ENCODE data around the gene NELL1.

NELL1 gene

GRCh38 chr11:20632169-20632532 is 37.2 kb upstream of the NELL1 start:
- H3K27ac ChIP-seq (ENCODE audit: low read depth, low read length), result no peak overlapping the region
- no peak overlapping the region for H3K14ac ChIP-seq (ENCODE audit: low read length)
- no peak overlapping the region for H4K12ac ChIP-seq (ENCODE audit: low read depth, low read length)
- no peaks in the 10 kb centered on the region for H3K79me1 ChIP-seq (ENCODE audit: low read length)
- H3K9me3 ChIP-seq (ENCODE audit: insufficient read depth, low read depth, low read length), result no peaks in the 10 kb centered on the region
- no peaks in the 10 kb centered on the region for H3K27me3 ChIP-seq (ENCODE audit: insufficient read depth, low read length)
- no peaks in the 10 kb centered on the region for H3K79me2 ChIP-seq (ENCODE audit: control insufficient read depth, insufficient read depth, low read length, poor library complexity)
- H2BK5ac ChIP-seq (ENCODE audit: low read depth, low read length, poor library complexity), result no peak overlapping the region
- no peak overlapping the region for H3K4me2 ChIP-seq (ENCODE audit: low read length)
- H3K4me1 ChIP-seq (ENCODE audit: control insufficient read depth in 1 of 2, insufficient read depth in 2 of 2, low read length in 2 of 2), result peaks cover 0 to 3% of the 10 kb centered on the region in 2 experiments
- H2AK5ac ChIP-seq (ENCODE audit: low read length), result no peak overlapping the region
- H4K91ac ChIP-seq (ENCODE audit: low read depth, low read length), result no peak overlapping the region
- no peak overlapping the region for H2AFZ ChIP-seq (ENCODE audit: insufficient read depth, low read length, poor library complexity)
- no peak overlapping the region for H3K4me3 ChIP-seq (ENCODE audit: low read depth, low read length)
- no peak overlapping the region for H4K8ac ChIP-seq (ENCODE audit: low read depth, low read length)
- no peak overlapping the region for H2BK12ac ChIP-seq (ENCODE audit: low read length)
- H3K9ac ChIP-seq (ENCODE audit: low read length), result no peak overlapping the region
- DNase-seq, result no peak
- H3K18ac ChIP-seq (ENCODE audit: low read length), result no peak overlapping the region
- no peak overlapping the region for H2BK120ac ChIP-seq (ENCODE audit: insufficient read depth, low read length, poor library complexity)
- H3K36me3 ChIP-seq (ENCODE audit: control insufficient read depth in 1 of 2, insufficient read depth in 2 of 2, low read length in 2 of 2), result no peaks in the 10 kb centered on the region
- no peak overlapping the region for H3K4ac ChIP-seq (ENCODE audit: low read depth, low read length)
- no CpG with 5 or more reads among the region's 1 CpG for WGBS (ENCODE audit: extremely low coverage, insufficient coverage, insufficient read length)
- no peak overlapping the region for H3K23ac ChIP-seq (ENCODE audit: low read length)

DNA sequence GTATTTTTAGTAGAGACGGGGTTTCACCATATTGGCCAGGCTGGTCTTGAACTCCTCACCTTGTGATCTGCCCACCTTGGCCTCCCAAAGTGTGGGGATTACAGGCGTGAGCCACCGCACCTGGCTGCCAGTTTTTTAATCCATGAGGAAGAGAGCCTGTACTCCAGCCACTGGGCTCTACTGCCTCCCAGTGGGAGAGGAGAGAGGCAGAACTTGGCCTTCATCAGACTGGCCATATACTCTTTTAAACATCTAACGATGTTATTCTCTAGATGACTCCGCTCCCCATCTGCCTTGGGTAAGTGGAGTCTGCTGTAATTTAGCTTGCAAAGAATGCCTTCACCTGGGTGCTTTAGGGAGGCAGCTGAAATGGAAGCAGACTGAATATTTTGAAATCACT is 35.3 kb upstream of the NELL1 start:
- Histone ChIP-seq H2AFZ (ENCODE audit: insufficient read depth, low read length, poor library complexity) (no peak overlapping the region), H2AK5ac (ENCODE audit: low read length) (no peak overlapping the region), H3K14ac (ENCODE audit: low read length) (no peak overlapping the region), H3K79me2 (ENCODE audit: control insufficient read depth, insufficient read depth, low read length, poor library complexity) (no peaks in the 10 kb centered on the region), H4K12ac (ENCODE audit: low read depth, low read length) (no peak overlapping the region), H3K9me3 (ENCODE audit: insufficient read depth, low read depth, low read length) (no peaks in the 10 kb centered on the region), H3K79me1 (ENCODE audit: low read length) (no peaks in the 10 kb centered on the region), H2BK120ac (ENCODE audit: insufficient read depth, low read length, poor library complexity) (no peak overlapping the region), H4K8ac (ENCODE audit: low read depth, low read length) (no peak overlapping the region), H3K36me3 (ENCODE audit: control insufficient read depth in 1 of 2, insufficient read depth in 2 of 2, low read length in 2 of 2) (no peaks in the 10 kb centered on the region), H3K4me2 (ENCODE audit: low read length) (no peak overlapping the region), H3K9ac (ENCODE audit: low read length) (no peak overlapping the region), H3K27me3 (ENCODE audit: insufficient read depth, low read length) (no peaks in the 10 kb centered on the region), H3K4me1 (ENCODE audit: control insufficient read depth in 1 of 2, insufficient read depth in 2 of 2, low read length in 2 of 2) (peaks cover 0 to 3% of the 10 kb centered on the region in 2 experiments), H3K4ac (ENCODE audit: low read depth, low read length) (no peak overlapping the region), H3K4me3 (ENCODE audit: low read depth, low read length) (no peak overlapping the region), H3K27ac (ENCODE audit: low read depth, low read length) (no peak overlapping the region), H4K91ac (ENCODE audit: low read depth, low read length) (no peak overlapping the region), H3K23ac (ENCODE audit: low read length) (no peak overlapping the region), H2BK5ac (ENCODE audit: low read depth, low read length, poor library complexity) (no peak overlapping the region), H2BK12ac (ENCODE audit: low read length) (no peak overlapping the region), H3K18ac (ENCODE audit: low read length) (no peak overlapping the region)
- DNase-seq, result no peak
- WGBS (ENCODE audit: extremely low coverage, insufficient coverage, insufficient read length), result no CpG with 5 or more reads among the region's 5 CpGs

GRCh38 chr11:20634781-20635180 is 34.6 kb upstream of the NELL1 start:
- Histone ChIP-seq H3K4me1 (ENCODE audit: control insufficient read depth in 1 of 2, insufficient read depth in 2 of 2, low read length in 2 of 2) (peaks cover 0 to 3% of the 10 kb centered on the region in 2 experiments), H3K27me3 (ENCODE audit: insufficient read depth, low read length) (no peaks in the 10 kb centered on the region), H3K4me2 (ENCODE audit: low read length) (no peak overlapping the region), H4K12ac (ENCODE audit: low read depth, low read length) (no peak overlapping the region), H3K9ac (ENCODE audit: low read length) (no peak overlapping the region), H3K18ac (ENCODE audit: low read length) (no peak overlapping the region), H2AFZ (ENCODE audit: insufficient read depth, low read length, poor library complexity) (no peak overlapping the region), H3K4me3 (ENCODE audit: low read depth, low read length) (no peak overlapping the region), H2BK12ac (ENCODE audit: low read length) (no peak overlapping the region), H2BK5ac (ENCODE audit: low read depth, low read length, poor library complexity) (no peak overlapping the region), H3K23ac (ENCODE audit: low read length) (no peak overlapping the region), H2AK5ac (ENCODE audit: low read length) (no peak overlapping the region), H2BK120ac (ENCODE audit: insufficient read depth, low read length, poor library complexity) (no peak overlapping the region), H3K79me2 (ENCODE audit: control insufficient read depth, insufficient read depth, low read length, poor library complexity) (no peaks in the 10 kb centered on the region), H3K14ac (ENCODE audit: low read length) (no peak overlapping the region), H3K4ac (ENCODE audit: low read depth, low read length) (no peak overlapping the region), H3K79me1 (ENCODE audit: low read length) (no peaks in the 10 kb centered on the region), H3K27ac (ENCODE audit: low read depth, low read length) (no peak overlapping the region), H3K9me3 (ENCODE audit: insufficient read depth, low read depth, low read length) (no peaks in the 10 kb centered on the region), H3K36me3 (ENCODE audit: control insufficient read depth in 1 of 2, insufficient read depth in 2 of 2, low read length in 2 of 2) (no peaks in the 10 kb centered on the region), H4K91ac (ENCODE audit: low read depth, low read length) (no peak overlapping the region), H4K8ac (ENCODE audit: low read depth, low read length) (no peak overlapping the region)
- WGBS (ENCODE audit: extremely low coverage, insufficient coverage, insufficient read length), result no CpG with 5 or more reads among the region's 7 CpGs
- DNase-seq, result no peak

GRCh38 chr11:20638074-20638473 is 31.3 kb upstream of the NELL1 start:
- no peaks in the 10 kb centered on the region for H3K36me3 ChIP-seq (ENCODE audit: control insufficient read depth in 1 of 2, insufficient read depth in 2 of 2, low read length in 2 of 2)
- H3K18ac ChIP-seq (ENCODE audit: low read length), result no peak overlapping the region
- no peaks in the 10 kb centered on the region for H3K9me3 ChIP-seq (ENCODE audit: insufficient read depth, low read depth, low read length)
- no peak overlapping the region for H3K4ac ChIP-seq (ENCODE audit: low read depth, low read length)
- H3K79me2 ChIP-seq (ENCODE audit: control insufficient read depth, insufficient read depth, low read length, poor library complexity), result no peaks in the 10 kb centered on the region
- H3K27me3 ChIP-seq (ENCODE audit: insufficient read depth, low read length), result no peaks in the 10 kb centered on the region
- no peak overlapping the region for H3K4me2 ChIP-seq (ENCODE audit: low read length)
- no peaks in the 10 kb centered on the region for H3K79me1 ChIP-seq (ENCODE audit: low read length)
- no peak overlapping the region for H4K12ac ChIP-seq (ENCODE audit: low read depth, low read length)
- no peak overlapping the region for H4K8ac ChIP-seq (ENCODE audit: low read depth, low read length)
- no peak overlapping the region for H3K23ac ChIP-seq (ENCODE audit: low read length)
- no peak overlapping the region for H2BK5ac ChIP-seq (ENCODE audit: low read depth, low read length, poor library complexity)
- H2BK120ac ChIP-seq (ENCODE audit: insufficient read depth, low read length, poor library complexity), result no peak overlapping the region
- H4K91ac ChIP-seq (ENCODE audit: low read depth, low read length), result no peak overlapping the region
- no peak overlapping the region for H3K14ac ChIP-seq (ENCODE audit: low read length)
- DNase-seq, result no peak
- no peak overlapping the region for H2AK5ac ChIP-seq (ENCODE audit: low read length)
- WGBS (ENCODE audit: extremely low coverage, insufficient coverage, insufficient read length), result no CpG with 5 or more reads among the region's 7 CpGs
- no peak overlapping the region for H2AFZ ChIP-seq (ENCODE audit: insufficient read depth, low read length, poor library complexity)
- H3K4me1 ChIP-seq (ENCODE audit: control insufficient read depth in 1 of 2, insufficient read depth in 2 of 2, low read length in 2 of 2), result no peaks in the 10 kb centered on the region
- H3K27ac ChIP-seq (ENCODE audit: low read depth, low read length), result no peak overlapping the region
- H2BK12ac ChIP-seq (ENCODE audit: low read length), result no peak overlapping the region
- H3K9ac ChIP-seq (ENCODE audit: low read length), result no peak overlapping the region
- no peak overlapping the region for H3K4me3 ChIP-seq (ENCODE audit: low read depth, low read length)

Measured in trophoblast cell (in vitro differentiated cells and primary cell).